Measurements from ENCODE around the gene AP2A2.

- no peak for TF ChIP-seq GATA2 (IDR thresholded peaks at IDR 0.05; ENCODE audit: low read depth, low read length)
- TF ChIP-seq GATA3 (IDR thresholded peaks at IDR 0.05; ENCODE audit: low read depth, low read length) = no peak
These were observed 80.3 kb downstream of the AP2A2 start for GRCh38 chr11:1005928-1006327.

All from SH-SY5Y (cell line).